ENCODE results near the gene KATNB1.
"Not testable (repeated sequence)": the region's sequence is repeated elsewhere in the genome, so short reads cannot be mapped to it uniquely, and the experiment has no call there.

Gene KATNB1

GRCh38 chr16:57725554-57725953, 10.0 kb upstream of the KATNB1 start:
- no peak for TF ChIP-seq CTCF (conservative IDR thresholded peaks at IDR 0.05; ENCODE audit: low read depth, low read length)
- peak; percentile 14 for DNase-seq (ENCODE audit: low read depth)
- no peak overlapping the region for H3K4me3 ChIP-seq (ENCODE audit: low read depth, low read length)

GRCh38 chr16:57725976-57726375, 9.6 kb upstream of the KATNB1 start:
- DNase-seq (ENCODE audit: low read depth): no peak
- H3K4me3 ChIP-seq (ENCODE audit: low read depth, low read length): no peak overlapping the region
- TF ChIP-seq CTCF (conservative IDR thresholded peaks at IDR 0.05; ENCODE audit: low read depth, low read length): no peak

- no peak overlapping the region for H3K4me3 ChIP-seq (ENCODE audit: low read depth, low read length)
- no peak for DNase-seq (ENCODE audit: low read depth)
- no peak for TF ChIP-seq CTCF (conservative IDR thresholded peaks at IDR 0.05; ENCODE audit: low read depth, low read length)
Observed at GRCh38 chr16:57726433-57726947, 9.1 kb upstream of the KATNB1 start.

GRCh38 chr16:57727610-57728009, 8.0 kb upstream of the KATNB1 start:
- no peak overlapping the region for H3K4me3 ChIP-seq (ENCODE audit: low read depth, low read length)
- peak; percentile 33 for TF ChIP-seq CTCF (conservative IDR thresholded peaks at IDR 0.05; ENCODE audit: low read depth, low read length)
- no peak for DNase-seq (ENCODE audit: low read depth)

- no peak for DNase-seq (ENCODE audit: low read depth)
- no peak overlapping the region for H3K4me3 ChIP-seq (ENCODE audit: low read depth, low read length)
- no peak for TF ChIP-seq CTCF (conservative IDR thresholded peaks at IDR 0.05; ENCODE audit: low read depth, low read length)
Observed at GRCh38 chr16:57728336-57729181, 7.0 kb upstream of the KATNB1 start.

- DNase-seq (ENCODE audit: low read depth): no peak
- TF ChIP-seq CTCF (conservative IDR thresholded peaks at IDR 0.05; ENCODE audit: low read depth, low read length): no peak
- no peak overlapping the region for H3K4me3 ChIP-seq (ENCODE audit: low read depth, low read length)
Observed at GRCh38 chr16:57729182-57729484, 6.4 kb upstream of the KATNB1 start.

- H3K4me3 ChIP-seq (ENCODE audit: low read depth, low read length); DNase-seq (ENCODE audit: low read depth): not testable (repeated sequence)
Observed at GRCh38 chr16:57729852-57730251, 5.7 kb upstream of the KATNB1 start.

All from choroid plexus epithelial cell (primary cell).